Peyer's patch (tissue), 4 donors: ENCODE results near the gene PPP1CA.

Source experiments
- POLR2A ChIP-seq, 2 donors: fragments of 450-650 bp; IDR thresholded peaks; one replicate each; pipeline ENCODE4 v1.5.1; 2017; ENCODE audit warnings: antibody characterized with exemption in 2 of 2, mild to moderate bottlenecking in 2 of 2, moderate library complexity in 2 of 2
- TF ChIP-seq, protein P1 (sequence below), 6 experiments: fragments of 450-650 bp in 4 of 6; fragments of 200-600 bp in 2 of 6; sonication (generic) in 1 of 6; IDR thresholded peaks; one replicate each; pipeline ENCODE4 v1.5.1; 2017 to 2019; ENCODE audit warnings: antibody characterized with exemption in 6 of 6, mild to moderate bottlenecking in 3 of 6, moderate library complexity in 1 of 6

GRCh38 chr11:67367761-67368227, 33.9 kb downstream of the PPP1CA start:
- TF ChIP-seq, protein P1, sequence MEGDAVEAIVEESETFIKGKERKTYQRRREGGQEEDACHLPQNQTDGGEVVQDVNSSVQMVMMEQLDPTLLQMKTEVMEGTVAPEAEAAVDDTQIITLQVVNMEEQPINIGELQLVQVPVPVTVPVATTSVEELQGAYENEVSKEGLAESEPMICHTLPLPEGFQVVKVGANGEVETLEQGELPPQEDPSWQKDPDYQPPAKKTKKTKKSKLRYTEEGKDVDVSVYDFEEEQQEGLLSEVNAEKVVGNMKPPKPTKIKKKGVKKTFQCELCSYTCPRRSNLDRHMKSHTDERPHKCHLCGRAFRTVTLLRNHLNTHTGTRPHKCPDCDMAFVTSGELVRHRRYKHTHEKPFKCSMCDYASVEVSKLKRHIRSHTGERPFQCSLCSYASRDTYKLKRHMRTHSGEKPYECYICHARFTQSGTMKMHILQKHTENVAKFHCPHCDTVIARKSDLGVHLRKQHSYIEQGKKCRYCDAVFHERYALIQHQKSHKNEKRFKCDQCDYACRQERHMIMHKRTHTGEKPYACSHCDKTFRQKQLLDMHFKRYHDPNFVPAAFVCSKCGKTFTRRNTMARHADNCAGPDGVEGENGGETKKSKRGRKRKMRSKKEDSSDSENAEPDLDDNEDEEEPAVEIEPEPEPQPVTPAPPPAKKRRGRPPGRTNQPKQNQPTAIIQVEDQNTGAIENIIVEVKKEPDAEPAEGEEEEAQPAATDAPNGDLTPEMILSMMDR (IDR thresholded peaks at IDR 0.05): no peak
- TF ChIP-seq POLR2A (IDR thresholded peaks at IDR 0.05): no peak
